Spleen (tissue), 11 donors: ENCODE measurements around the gene DPEP2. TPM values are rescaled to one million over a fixed set of nuclear protein-coding genes. Genes with fewer than 3 reads are reported as not detected.
A peak's percentile ranks its signal among the peaks of the same experiment; 100 is the strongest.

Experiments used
- DNase-seq: peaks from one replicate; pipeline ENCODE4 v3.0.0-alpha.2; 2020
- H3K27ac ChIP-seq, 8 donors: fragments of 200-600 bp; sonication (generic) in 7 of 8; 1 replicate in 4 of 8; 2 replicates in 4 of 8; pipeline versions ENCODE4 v1.5.0 to v1.8.0; 2016 to 2021; ENCODE audit warnings: inconsistent platforms in 4 of 8, mild to moderate bottlenecking in 4 of 8, moderate library complexity in 1 of 8
- H3K27me3 ChIP-seq, 7 donors: fragments of 200-600 bp; sonication (generic) in 6 of 7; replicated peaks in 1 of 7; 1 replicate in 4 of 7; 2 replicates in 3 of 7; pipeline versions ENCODE4 v1.5.0 to v1.8.0; 2016 to 2021; ENCODE audit warnings: inconsistent platforms in 3 of 7, mild to moderate bottlenecking in 1 of 7
- H3K36me3 ChIP-seq, 6 donors: fragments of 200-600 bp; sonication (generic) in 5 of 6; 1 replicate in 4 of 6; 2 replicates in 2 of 6; pipeline versions ENCODE4 v1.5.0 to v1.8.0; 2016 to 2021; ENCODE audit warnings: inconsistent platforms in 2 of 6
- H3K4me1 ChIP-seq, 6 donors: fragments of 200-600 bp; sonication (generic) in 5 of 6; 1 replicate in 3 of 6; 2 replicates in 3 of 6; pipeline versions ENCODE4 v1.5.0 to v1.8.0; 2016 to 2021; ENCODE audit warnings: inconsistent platforms in 3 of 6
- H3K4me3 ChIP-seq, 8 donors: fragments of 200-600 bp; sonication (generic) in 7 of 8; 1 replicate in 4 of 8; 2 replicates in 4 of 8; pipeline versions ENCODE4 v1.5.0 to v1.8.0; 2016 to 2021; ENCODE audit warnings: inconsistent platforms in 4 of 8, mild to moderate bottlenecking in 4 of 8, moderate library complexity in 2 of 8
- H3K9me3 ChIP-seq, 8 donors: fragments of 200-600 bp; sonication (generic) in 7 of 8; 1 replicate in 4 of 8; 2 replicates in 4 of 8; pipeline versions ENCODE4 v1.5.0 to v1.8.0; 2016 to 2021; ENCODE audit warnings: inconsistent platforms in 4 of 8
- CTCF ChIP-seq, 11 experiments: fragments of 200-600 bp in 7 of 11; fragments of 450-650 bp in 4 of 11; sonication (generic) in 4 of 11; IDR thresholded peaks in 8 of 11; conservative IDR thresholded peaks in 3 of 11; 1 replicate in 7 of 11; 2 replicates in 4 of 11; pipeline versions ENCODE4 v1.4.0 to v1.8.0; 2016 to 2021; ENCODE audit warnings: antibody characterized with exemption in 11 of 11, inconsistent platforms in 4 of 11, mild to moderate bottlenecking in 1 of 11
- POLR2A ChIP-seq, 3 donors: fragments of 450-650 bp; IDR thresholded peaks; one replicate each; pipeline ENCODE4 v1.5.1; 2017; ENCODE audit warnings: antibody characterized with exemption in 3 of 3, mild to moderate bottlenecking in 1 of 3
- POLR2AphosphoS5 ChIP-seq, 3 donors: sonication (generic); formaldehyde crosslinking; IDR thresholded peaks; one replicate each; pipeline ENCODE4 v1.5.1; 2017; ENCODE audit warnings: antibody characterized with exemption in 3 of 3
- WGBS, 5 donors: extraction: QIAGEN DNeasy Blood & Tissue Kit in 3 of 5; methylation state at CpG; one replicate each; pipeline versions ENCODE4 v1.1.5 to v1.1.7; 2013 to 2018; 5-methylcytosine and 5-hydroxymethylcytosine counted together
- intact Hi-C: fragments of 100-400 bp; cut with DNase I; formaldehyde crosslinking; loops from one replicate; pipeline ENCODE4 v1.15.0; 2023; ENCODE audit warnings: low total_unique reads
- polyA plus RNA-seq, 3 donors: library from polyadenylated mRNA; stranded (reverse); fragments of 200-250 nt; gene quantifications; one replicate each; pipeline ENCODE4 v1.2.1, GENCODE V29; 2013
- total RNA-seq, 7 donors: library from RNA; depleted of rRNA in 3 of 7; stranded (reverse); fragments of >200 nt in 3 of 7; fragmentation: NEBNext Ultra II Directional in 4 of 7; extraction: Animal tissue kit (Norgen Biotek cat#: 25700) in 4 of 7; gene quantifications; one replicate each; pipeline versions ENCODE4 v1.1.0 to v1.2.1, GENCODE V29; 2016 to 2021
- donor health status: healthy with polysubstance abuse.
- donor health status: DM: no; HTN: no; CAD: no; lungs with moderate emphysema.
- donor health status: DM: no; HTN: no; CAD: no.
- donor health status: Bipolar disorder and iron deficiency.
- donor health status: healthy.
- donor health status: DM: no; HTN: no; CAD: no.
- donor health status: DM: yes; HTN: yes; CAD: no.

Gene DPEP2
- total and polyA plus RNA-seq, 10 donors = 18.6 to 79.6 (median 29.3) TPM

DNA sequence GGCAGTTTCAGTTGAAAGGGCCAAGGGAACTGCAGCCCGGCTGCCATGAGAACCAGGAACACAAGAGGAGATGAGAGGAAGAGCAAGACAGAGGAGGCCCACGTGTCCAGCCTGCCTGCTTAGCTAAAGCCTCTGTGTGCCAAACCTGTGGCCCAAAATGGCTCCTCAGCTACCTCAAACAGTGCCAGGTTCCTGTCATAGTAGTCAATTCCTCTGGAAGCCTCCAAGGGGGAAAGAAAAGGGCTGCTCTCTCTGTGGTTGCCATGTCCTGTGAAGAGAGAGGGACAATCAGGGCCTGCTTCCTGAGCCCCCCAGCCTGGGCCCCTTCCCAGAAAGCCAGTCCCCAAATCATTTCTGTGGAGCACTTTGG is 36.0 kb downstream of the DPEP2 start:
- peak overlapping the region in 4 of 8 donors; percentile 5 to 54 (median 44) for H3K27ac ChIP-seq
- H3K36me3 ChIP-seq = peaks cover 0 to 54% (median 28%) of the 10 kb centered on the region in 6 donors
- no peak for DNase-seq
- peaks cover 44 to 98% (median 70%) of the 10 kb centered on the region in 6 donors for H3K4me1 ChIP-seq
- intact Hi-C loops = no loop called here
- TF ChIP-seq CTCF (IDR thresholded peaks at IDR 0.05 in 8 of 11, conservative IDR thresholded peaks at IDR 0.05 in 3 of 11) (no peak), POLR2A (IDR thresholded peaks at IDR 0.05) (no peak), POLR2AphosphoS5 (IDR thresholded peaks at IDR 0.05) (no peak)
- no peaks in the 10 kb centered on the region for H3K9me3 ChIP-seq
- 49 to 74% (median 63%) methylated on average over 2 of the region's 2 CpGs for WGBS, 5 donors
- H3K27me3 ChIP-seq = no peaks in the 10 kb centered on the region
- peak overlapping the region in 2 of 8 donors; percentile 13 to 38 for H3K4me3 ChIP-seq

DNA sequence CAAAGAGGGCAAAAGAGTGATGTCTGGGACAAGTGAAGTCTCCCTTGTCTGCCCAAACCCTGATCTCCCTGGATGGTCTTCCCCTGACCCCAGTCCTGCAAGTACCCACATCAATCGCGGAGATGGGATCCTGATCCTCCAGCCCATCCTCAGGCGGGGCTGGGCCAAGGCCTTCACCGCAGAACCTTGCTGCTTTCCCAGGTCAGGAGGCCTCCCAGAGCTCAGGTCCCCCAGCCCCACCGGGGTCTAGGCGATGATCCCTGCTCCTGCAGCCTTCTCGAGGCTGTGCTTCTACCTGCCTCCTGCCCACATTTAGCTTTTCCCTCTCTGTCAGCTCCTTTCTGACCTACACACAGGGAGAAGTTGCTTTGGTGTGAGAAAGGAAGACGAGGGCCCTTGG is 37.1 kb downstream of the DPEP2 start:
- H3K27ac ChIP-seq = peak overlapping the region in 2 of 8 donors; percentile 65 to 70
- H3K36me3 ChIP-seq = peaks cover 0 to 64% (median 37%) of the 10 kb centered on the region in 6 donors
- DNase-seq = no peak
- intact Hi-C loops = no loop called here
- no peak for TF ChIP-seq POLR2AphosphoS5 (IDR thresholded peaks at IDR 0.05)
- no peak for TF ChIP-seq CTCF (IDR thresholded peaks at IDR 0.05 in 8 of 11, conservative IDR thresholded peaks at IDR 0.05 in 3 of 11)
- no peak for TF ChIP-seq POLR2A (IDR thresholded peaks at IDR 0.05)
- WGBS, 5 donors = 95 to 97% (median 96%) methylated on average over 8 of the region's 8 CpGs
- H3K4me3 ChIP-seq = no peak overlapping the region
- H3K9me3 ChIP-seq = no peaks in the 10 kb centered on the region
- H3K27me3 ChIP-seq = no peaks in the 10 kb centered on the region
- H3K4me1 ChIP-seq = peaks cover 37 to 89% (median 64%) of the 10 kb centered on the region in 6 donors

DNA sequence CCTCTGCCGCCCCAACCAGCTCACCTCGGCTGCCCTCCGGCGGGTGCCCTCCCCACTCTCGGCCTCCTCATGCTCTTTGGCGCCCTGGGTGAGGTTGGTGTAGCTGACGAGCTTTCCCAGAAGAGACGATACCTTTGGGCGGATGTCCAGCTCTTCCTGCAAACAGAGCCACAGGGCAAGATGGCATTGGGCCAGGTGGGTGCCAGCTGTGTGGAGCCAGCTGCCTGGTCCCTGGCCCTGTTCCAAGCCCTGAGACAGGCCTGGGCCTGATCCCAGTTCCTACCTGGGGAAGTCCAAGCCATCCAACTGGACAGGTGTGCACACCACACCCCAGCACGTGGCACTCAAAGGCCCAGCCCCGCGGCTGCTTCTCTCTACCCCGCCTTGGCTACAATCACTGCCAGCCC is 37.7 kb downstream of the DPEP2 start:
- peaks cover 31 to 83% (median 59%) of the 10 kb centered on the region in 6 donors for H3K4me1 ChIP-seq
- TF ChIP-seq POLR2A (IDR thresholded peaks at IDR 0.05) (no peak), POLR2AphosphoS5 (IDR thresholded peaks at IDR 0.05) (peak in 1 of 3 donors; percentile 36)
- intact Hi-C loops = no loop called here
- H3K9me3 ChIP-seq = no peaks in the 10 kb centered on the region
- WGBS, 5 donors = 82 to 89% (median 83%) methylated on average over 13 of the region's 13 CpGs
- peaks cover 0 to 67% (median 37%) of the 10 kb centered on the region in 6 donors for H3K36me3 ChIP-seq
- H3K4me3 ChIP-seq = no peak overlapping the region
- no peak for DNase-seq
- peak overlapping the region in 5 of 8 donors; percentile 59 to 70 (median 64) for H3K27ac ChIP-seq
- H3K27me3 ChIP-seq = no peaks in the 10 kb centered on the region

GRCh38 chr16:67959536-67960329 is 39.6 kb downstream of the DPEP2 start:
- peak overlapping the region in 6 of 8 donors; percentile 26 to 70 (median 63) for H3K27ac ChIP-seq
- TF ChIP-seq POLR2A (IDR thresholded peaks at IDR 0.05) (no peak), POLR2AphosphoS5 (IDR thresholded peaks at IDR 0.05) (peak; percentile 69 to 80 (median 70))
- H3K27me3 ChIP-seq = no peaks in the 10 kb centered on the region
- no peak for DNase-seq
- WGBS, 5 donors = 67 to 80% (median 74%) methylated on average over 10 to 11 of the region's 11 CpGs
- H3K4me3 ChIP-seq = no peak overlapping the region
- H3K4me1 ChIP-seq = peaks cover 23 to 65% (median 45%) of the 10 kb centered on the region in 6 donors
- no peaks in the 10 kb centered on the region for H3K9me3 ChIP-seq
- H3K36me3 ChIP-seq = peaks cover 0 to 85% (median 43%) of the 10 kb centered on the region in 6 donors
- intact Hi-C loops = no loop called here

- no peak for DNase-seq
These were observed 41.7 kb downstream of the DPEP2 start for GRCh38 chr16:67957622-67958021.

More at GRCh38 chr16:67957622-67958021, 41.7 kb downstream of the DPEP2 start:
- H3K9me3 ChIP-seq = no peaks in the 10 kb centered on the region
- H3K4me1 ChIP-seq = peaks cover 11 to 44% (median 33%) of the 10 kb centered on the region in 6 donors
- no peaks in the 10 kb centered on the region for H3K27me3 ChIP-seq
- H3K4me3 ChIP-seq = no peak overlapping the region
- TF ChIP-seq POLR2A (IDR thresholded peaks at IDR 0.05) = no peak
- no peak for TF ChIP-seq POLR2AphosphoS5 (IDR thresholded peaks at IDR 0.05)
- no peak for TF ChIP-seq CTCF (IDR thresholded peaks at IDR 0.05 in 8 of 11, conservative IDR thresholded peaks at IDR 0.05 in 3 of 11)
- no peak overlapping the region for H3K27ac ChIP-seq
- H3K36me3 ChIP-seq = peaks cover 0 to 99% (median 53%) of the 10 kb centered on the region in 6 donors
- 90 to 98% (median 97%) methylated on average over 5 to 9 of the region's 9 CpGs for WGBS, 5 donors
- intact Hi-C loops = no loop called here
